Neuronal stem cell (in vitro differentiated cells): ENCODE data around the gene FAM177B.

Source experiments
- DNase-seq: peaks from one replicate; pipeline ENCODE4 v3.0.0-alpha.2; 2013; ENCODE audit warnings: low spot score
- H2AFZ ChIP-seq: one replicate; pipeline ENCODE4 v1.6.1; 2013; ENCODE audit warnings: mild to moderate bottlenecking, low read length, inconsistent platforms
- H2AK5ac ChIP-seq: 2 replicates; pipeline ENCODE4 v1.6.1; 2013; ENCODE audit warnings: low read depth, mild to moderate bottlenecking, inconsistent platforms, low read length, moderate library complexity, mixed read lengths
- H2BK120ac ChIP-seq: 2 replicates; pipeline ENCODE4 v1.6.1; 2013; ENCODE audit warnings: low read depth, mild to moderate bottlenecking, inconsistent platforms, low read length, moderate library complexity, mixed read lengths
- H2BK12ac ChIP-seq: one replicate; pipeline ENCODE4 v1.6.1; 2013; ENCODE audit warnings: low read length, inconsistent platforms
- H2BK15ac ChIP-seq: 2 replicates; pipeline ENCODE4 v1.6.1; 2013; ENCODE audit warnings: mild to moderate bottlenecking, low read length, inconsistent platforms, mixed read lengths
- H2BK5ac ChIP-seq: one replicate; pipeline ENCODE4 v1.6.1; 2013; ENCODE audit warnings: inconsistent platforms, mild to moderate bottlenecking, low read length, moderate library complexity
- H3K14ac ChIP-seq: one replicate; pipeline ENCODE4 v1.6.1; 2013; ENCODE audit warnings: low read length, inconsistent platforms
- H3K18ac ChIP-seq: 2 replicates; pipeline ENCODE4 v1.6.1; 2013; ENCODE audit warnings: low read length, inconsistent platforms
- H3K23ac ChIP-seq: 2 replicates; pipeline ENCODE4 v1.6.1; 2013; ENCODE audit warnings: low read depth, mild to moderate bottlenecking, mixed read lengths, low read length, inconsistent platforms; ENCODE audit not compliant: poor library complexity
- H3K27ac ChIP-seq: replicated peaks from 3 replicates; pipeline ENCODE4 v1.5.1; 2013; ENCODE audit warnings: low read length, inconsistent platforms
- H3K27me3 ChIP-seq, 3 experiments: 2 replicates each; pipeline ENCODE4 v1.6.1; 2013; ENCODE audit warnings: low read length in 3 of 3, mild to moderate bottlenecking in 2 of 3, inconsistent platforms in 1 of 3, low read depth in 1 of 3, mixed read lengths in 1 of 3, moderate library complexity in 1 of 3; ENCODE audit not compliant: control insufficient read depth in 3 of 3, insufficient read depth in 3 of 3
- H3K36me3 ChIP-seq, 2 donors: replicated peaks in 1 of 2; 2 replicates each; pipeline ENCODE4 v1.6.1; 2013; ENCODE audit warnings: low read length in 2 of 2; ENCODE audit not compliant: control insufficient read depth in 2 of 2, insufficient read depth in 2 of 2
- H3K4ac ChIP-seq: 2 replicates; pipeline ENCODE4 v1.6.1; 2013; ENCODE audit warnings: inconsistent platforms, mild to moderate bottlenecking, low read length, moderate library complexity
- H3K4me1 ChIP-seq, 2 donors: 1 replicate in 1 of 2; 2 replicates in 1 of 2; pipeline ENCODE4 v1.6.1; 2013; ENCODE audit warnings: low read length in 2 of 2, low read depth in 1 of 2; ENCODE audit not compliant: control insufficient read depth in 2 of 2, insufficient read depth in 1 of 2
- H3K4me2 ChIP-seq: one replicate; pipeline ENCODE4 v1.6.1; 2013; ENCODE audit warnings: mild to moderate bottlenecking, low read length, inconsistent platforms; ENCODE audit not compliant: insufficient read depth, poor library complexity, severe bottlenecking
- H3K4me3 ChIP-seq, 2 donors: 2 replicates each; pipeline ENCODE4 v1.5.1; 2013; ENCODE audit warnings: low read length in 2 of 2, mild to moderate bottlenecking in 2 of 2, inconsistent platforms in 1 of 2, moderate library complexity in 1 of 2
- H3K79me1 ChIP-seq: one replicate; pipeline ENCODE4 v1.6.1; 2013; ENCODE audit warnings: low read depth, mild to moderate bottlenecking, inconsistent platforms, low read length, moderate library complexity
- H3K9ac ChIP-seq: one replicate; pipeline ENCODE4 v1.6.1; 2013; ENCODE audit warnings: mild to moderate bottlenecking, low read depth, low read length, inconsistent platforms; ENCODE audit not compliant: poor library complexity
- H3K9me3 ChIP-seq, 2 donors: replicated peaks in 1 of 2; 2 replicates each; pipeline versions ENCODE3 to v1.6.1; 2013; ENCODE audit warnings: low read length in 2 of 2, mild to moderate bottlenecking in 2 of 2, inconsistent platforms in 1 of 2, low read depth in 1 of 2, mixed read lengths in 1 of 2, moderate library complexity in 1 of 2; ENCODE audit not compliant: control insufficient read depth in 2 of 2, insufficient read depth in 1 of 2
- H4K8ac ChIP-seq: one replicate; pipeline ENCODE4 v1.6.1; 2013; ENCODE audit warnings: low read depth, mild to moderate bottlenecking, inconsistent platforms, low read length, moderate library complexity
- H4K91ac ChIP-seq: one replicate; pipeline ENCODE4 v1.6.1; 2013; ENCODE audit warnings: low read length, low read depth, mild to moderate bottlenecking, inconsistent platforms; ENCODE audit not compliant: poor library complexity
- WGBS, 2 donors: extraction: QIAGEN DNeasy Blood & Tissue Kit; methylation state at CpG; one replicate each; pipeline ENCODE4 v1.1.7; 2013; ENCODE audit warnings: missing lambda C conversion rate in 2 of 2, mixed read lengths in 1 of 2; ENCODE audit not compliant: insufficient read length in 2 of 2, insufficient replicate concordance in 1 of 2; ENCODE audit errors: extremely low coverage in 2 of 2; 5-methylcytosine and 5-hydroxymethylcytosine counted together

The FAM177B gene

GRCh38 chr1:222783051-222783450 lies 46.0 kb downstream of the FAM177B start:
- Histone ChIP-seq H4K8ac (no peak overlapping the region), H3K4me1 (no peaks in the 10 kb centered on the region), H2AFZ (no peak overlapping the region), H3K9me3 (no peaks in the 10 kb centered on the region), H4K91ac (no peak overlapping the region), H3K18ac (no peak overlapping the region), H3K23ac (no peak overlapping the region), H2AK5ac (no peak overlapping the region), H2BK5ac (no peak overlapping the region), H3K79me1 (no peaks in the 10 kb centered on the region), H2BK12ac (no peak overlapping the region), H3K4me3 (no peak overlapping the region), H2BK15ac (no peak overlapping the region), H3K14ac (no peak overlapping the region), H3K9ac (no peak overlapping the region), H3K4me2 (no peak overlapping the region), H3K27ac (no peak overlapping the region), H2BK120ac (no peak overlapping the region), H3K36me3 (no peaks in the 10 kb centered on the region), H3K4ac (no peak overlapping the region), H3K27me3 (peaks cover 0 to 14% (median 0%) of the 10 kb centered on the region in 3 experiments)
- no peak for DNase-seq

- H2AK5ac ChIP-seq = no peak overlapping the region
- H4K91ac ChIP-seq = no peak overlapping the region
- no peak overlapping the region for H3K4me3 ChIP-seq
- no peak overlapping the region for H3K4ac ChIP-seq
- no peaks in the 10 kb centered on the region for H3K79me1 ChIP-seq
- no peak overlapping the region for H3K4me2 ChIP-seq
- no peak overlapping the region for H3K9ac ChIP-seq
- no peak overlapping the region for H4K8ac ChIP-seq
- H3K4me1 ChIP-seq = no peaks in the 10 kb centered on the region
- H3K27me3 ChIP-seq = peaks cover 0 to 14% (median 0%) of the 10 kb centered on the region in 3 experiments
- DNase-seq = no peak
- H3K14ac ChIP-seq = no peak overlapping the region
- no peak overlapping the region for H3K27ac ChIP-seq
- no peak overlapping the region for H2BK15ac ChIP-seq
- no peak overlapping the region for H2BK12ac ChIP-seq
- no peak overlapping the region for H3K18ac ChIP-seq
- no peaks in the 10 kb centered on the region for H3K9me3 ChIP-seq
- H2AFZ ChIP-seq = no peak overlapping the region
- no CpG with 5 or more reads among the region's 3 CpGs for WGBS, 2 donors
- H3K23ac ChIP-seq = no peak overlapping the region
- H2BK5ac ChIP-seq = no peak overlapping the region
- H3K36me3 ChIP-seq = no peaks in the 10 kb centered on the region
- no peak overlapping the region for H2BK120ac ChIP-seq
These were observed 47.4 kb downstream of the FAM177B start for GRCh38 chr1:222784371-222784770.

- no peak overlapping the region for H3K27ac ChIP-seq
- DNase-seq = no peak
- H4K91ac ChIP-seq = no peak overlapping the region
- no peak overlapping the region for H2BK12ac ChIP-seq
- no peak overlapping the region for H2BK15ac ChIP-seq
- no peaks in the 10 kb centered on the region for H3K4me1 ChIP-seq
- no peak overlapping the region for H3K14ac ChIP-seq
- no peak overlapping the region for H2AK5ac ChIP-seq
- H3K9ac ChIP-seq = no peak overlapping the region
- H3K23ac ChIP-seq = no peak overlapping the region
- no peak overlapping the region for H2BK120ac ChIP-seq
- no peak overlapping the region for H2AFZ ChIP-seq
- H3K4me2 ChIP-seq = no peak overlapping the region
- peaks cover 0 to 14% (median 0%) of the 10 kb centered on the region in 3 experiments for H3K27me3 ChIP-seq
- H3K18ac ChIP-seq = no peak overlapping the region
- no peak overlapping the region for H2BK5ac ChIP-seq
- H3K4me3 ChIP-seq = no peak overlapping the region
- no CpG with 5 or more reads among the region's 2 CpGs for WGBS, 2 donors
- H3K9me3 ChIP-seq = no peaks in the 10 kb centered on the region
- H3K4ac ChIP-seq = no peak overlapping the region
- no peak overlapping the region for H4K8ac ChIP-seq
- H3K36me3 ChIP-seq = no peaks in the 10 kb centered on the region
- H3K79me1 ChIP-seq = no peaks in the 10 kb centered on the region
These were observed 47.9 kb downstream of the FAM177B start for GRCh38 chr1:222784916-222785315.

GRCh38 chr1:222785529-222785928 lies 48.5 kb downstream of the FAM177B start:
- Histone ChIP-seq H3K27me3 (peaks cover 0 to 14% (median 0%) of the 10 kb centered on the region in 3 experiments), H3K4me3 (no peak overlapping the region), H3K79me1 (no peaks in the 10 kb centered on the region), H3K23ac (no peak overlapping the region), H4K91ac (no peak overlapping the region), H2AFZ (no peak overlapping the region), H3K9ac (no peak overlapping the region), H3K14ac (no peak overlapping the region), H3K18ac (no peak overlapping the region), H2BK12ac (no peak overlapping the region), H2BK15ac (no peak overlapping the region), H2BK5ac (no peak overlapping the region), H3K4ac (no peak overlapping the region), H2AK5ac (no peak overlapping the region), H3K36me3 (no peaks in the 10 kb centered on the region), H4K8ac (no peak overlapping the region), H3K4me1 (no peaks in the 10 kb centered on the region), H2BK120ac (no peak overlapping the region), H3K9me3 (no peaks in the 10 kb centered on the region), H3K27ac (no peak overlapping the region), H3K4me2 (no peak overlapping the region)
- WGBS, 2 donors = no CpG with 5 or more reads among the region's 2 CpGs
- DNase-seq = no peak
